ENCODE measurements around the gene C8A. TPM values are rescaled to one million over a fixed set of nuclear protein-coding genes. Genes with fewer than 3 reads are reported as not detected.

The C8A gene
- total RNA-seq, 2 experiments from 2014 or later, result not detected

GRCh38 chr1:56850411-56850810 lies 4.2 kb upstream of the C8A start:
- ChIA-PET CTCF (no interaction called here), POLR2A (no interaction called here)
- Histone ChIP-seq H3K36me3 (ENCODE audit: insufficient read depth, low read length) (no peaks in the 10 kb centered on the region), H3K4me3 (ENCODE audit: low read length) (no peak overlapping the region), H3K9me3 (ENCODE audit: control insufficient read depth in 1 of 2, insufficient read depth in 1 of 2, low read length in 2 of 2) (no peaks in the 10 kb centered on the region), H3K27ac (ENCODE audit: low read depth in 1 of 2, low read length in 2 of 2) (no peak overlapping the region), H3K4me1 (ENCODE audit: insufficient read depth, low read length) (no peaks in the 10 kb centered on the region), H3K27me3 (ENCODE audit: control insufficient read depth in 1 of 2, insufficient read depth in 2 of 2, low read length in 2 of 2) (peaks cover 0 to 5% of the 10 kb centered on the region in 2 experiments)
- TF ChIP-seq CTCF (IDR thresholded peaks at IDR 0.05), result no peak
- intact Hi-C loops (cut with DNase I, micrococcal nuclease), result no loop called here
- ATAC-seq (ENCODE audit: poor library complexity) (no peak), DNase-seq (no peak)
- Mint-ChIP-seq H3K9me3 (no peaks in the 10 kb centered on the region), H3K4me1 (ENCODE audit: low read depth) (no peaks in the 10 kb centered on the region), H3K4me3 (no peak overlapping the region), H3K36me3 (ENCODE audit: low read depth) (no peaks in the 10 kb centered on the region), H3K27ac (no peak overlapping the region), H3K27me3 (peaks cover 30% of the 10 kb centered on the region)

GRCh38 chr1:56850922-56851321 lies 3.7 kb upstream of the C8A start:
- ATAC-seq (ENCODE audit: poor library complexity), result no peak

GRCh38 chr1:56852476-56852875 lies 2.1 kb upstream of the C8A start:
- POLR2A ChIA-PET, result no interaction called here
- ATAC-seq (ENCODE audit: poor library complexity), result no peak
- Histone ChIP-seq H3K4me1 (ENCODE audit: insufficient read depth, low read length) (no peaks in the 10 kb centered on the region), H3K9me3 (ENCODE audit: control insufficient read depth in 1 of 2, insufficient read depth in 1 of 2, low read length in 2 of 2) (no peaks in the 10 kb centered on the region), H3K4me3 (ENCODE audit: low read length) (no peak overlapping the region), H3K27me3 (ENCODE audit: control insufficient read depth in 1 of 2, insufficient read depth in 2 of 2, low read length in 2 of 2) (peaks cover 0 to 5% of the 10 kb centered on the region in 2 experiments), H3K27ac (ENCODE audit: low read depth in 1 of 2, low read length in 2 of 2) (no peak overlapping the region), H3K36me3 (ENCODE audit: insufficient read depth, low read length) (no peaks in the 10 kb centered on the region)
- Mint-ChIP-seq H3K4me3 (no peak overlapping the region), H3K4me1 (ENCODE audit: low read depth) (no peaks in the 10 kb centered on the region), H3K9me3 (no peaks in the 10 kb centered on the region), H3K27me3 (peaks cover 30% of the 10 kb centered on the region), H3K36me3 (ENCODE audit: low read depth) (no peaks in the 10 kb centered on the region), H3K27ac (no peak overlapping the region)
- DNase-seq, result no peak
- CTCF ChIA-PET, result no interaction called here
- intact Hi-C loops (cut with DNase I, micrococcal nuclease), result no loop called here
- TF ChIP-seq CTCF (IDR thresholded peaks at IDR 0.05), result no peak

More at GRCh38 chr1:56850922-56851321, 3.7 kb upstream of the C8A start:
- H3K4me1 Mint-ChIP-seq (ENCODE audit: low read depth), result no peaks in the 10 kb centered on the region
- no peaks in the 10 kb centered on the region for H3K36me3 Mint-ChIP-seq (ENCODE audit: low read depth)
- H3K9me3 Mint-ChIP-seq, result no peaks in the 10 kb centered on the region
- intact Hi-C loops (cut with DNase I, micrococcal nuclease), result no loop called here
- POLR2A ChIA-PET, result no interaction called here
- no peak for TF ChIP-seq CTCF (IDR thresholded peaks at IDR 0.05)
- CTCF ChIA-PET, result no interaction called here
- H3K36me3 ChIP-seq (ENCODE audit: insufficient read depth, low read length), result no peaks in the 10 kb centered on the region
- H3K9me3 ChIP-seq (ENCODE audit: control insufficient read depth in 1 of 2, insufficient read depth in 1 of 2, low read length in 2 of 2), result no peaks in the 10 kb centered on the region
- DNase-seq, result no peak
- no peaks in the 10 kb centered on the region for H3K4me1 ChIP-seq (ENCODE audit: insufficient read depth, low read length)
- no peak overlapping the region for H3K4me3 ChIP-seq (ENCODE audit: low read length)
- H3K27ac Mint-ChIP-seq, result no peak overlapping the region
- peaks cover 30% of the 10 kb centered on the region for H3K27me3 Mint-ChIP-seq
- H3K27me3 ChIP-seq (ENCODE audit: control insufficient read depth in 1 of 2, insufficient read depth in 2 of 2, low read length in 2 of 2), result peaks cover 0 to 5% of the 10 kb centered on the region in 2 experiments
- H3K4me3 Mint-ChIP-seq, result no peak overlapping the region
- no peak overlapping the region for H3K27ac ChIP-seq (ENCODE audit: low read depth in 1 of 2, low read length in 2 of 2)

All from CD4-positive, alpha-beta T cell (primary cell).